Neural progenitor cell (in vitro differentiated cells): Measurements from ENCODE around the gene SIPA1. TPM values are rescaled to one million over a fixed set of nuclear protein-coding genes. Genes with fewer than 3 reads are reported as not detected.

Source experiments
- DNase-seq: peaks from one replicate; pipeline ENCODE4 v3.0.0-alpha.2; 2016; ENCODE audit warnings: low spot score
- H2AFZ ChIP-seq: fragments of 200-600 bp; sonication (generic); replicated peaks from 2 replicates; pipeline ENCODE4 v1.6.1; 2016; ENCODE audit warnings: antibody characterized with exemption
- H3F3A ChIP-seq: fragments of 200-600 bp; sonication (generic); 2 replicates; pipeline ENCODE4 v1.6.1; 2016; ENCODE audit warnings: antibody characterized with exemption, low read depth
- H3K27ac ChIP-seq: fragments of 200-600 bp; sonication (generic); 2 replicates; pipeline ENCODE4 v1.5.1; 2016; ENCODE audit warnings: mild to moderate bottlenecking
- H3K27me3 ChIP-seq: fragments of 200-600 bp; sonication (generic); 2 replicates; pipeline ENCODE4 v1.6.1; 2016; ENCODE audit warnings: mild to moderate bottlenecking, moderate library complexity
- H3K36me3 ChIP-seq: fragments of 200-600 bp; sonication (generic); 2 replicates; pipeline ENCODE4 v1.5.1; 2016
- H3K4me1 ChIP-seq: fragments of 200-600 bp; sonication (generic); 2 replicates; pipeline ENCODE4 v1.6.1; 2016; ENCODE audit warnings: mixed run types
- H3K4me2 ChIP-seq: fragments of 200-600 bp; sonication (generic); 2 replicates; pipeline ENCODE4 v1.6.1; 2016
- H3K4me3 ChIP-seq: fragments of 200-600 bp; sonication (generic); 2 replicates; pipeline ENCODE4 v1.5.1; 2016
- H3K79me2 ChIP-seq: fragments of 200-600 bp; sonication (generic); 2 replicates; pipeline ENCODE4 v1.6.1; 2016; ENCODE audit warnings: low read depth
- H3K9ac ChIP-seq: fragments of 200-600 bp; sonication (generic); 2 replicates; pipeline ENCODE4 v1.6.1; 2016
- H3K9me3 ChIP-seq: fragments of 200-600 bp; sonication (generic); 2 replicates; pipeline ENCODE4 v1.5.1; 2016; ENCODE audit warnings: low read depth
- H4K20me1 ChIP-seq: fragments of 200-600 bp; sonication (generic); 2 replicates; pipeline ENCODE4 v1.6.1; 2016; ENCODE audit warnings: low read depth
- H3K27ac Mint-ChIP-seq: 3 replicates; pipeline ENCODE4 v1.8.0; 2021; ENCODE audit warnings: mixed read lengths
- H3K27me3 Mint-ChIP-seq: 2 replicates; pipeline ENCODE4 v1.8.0; 2022; ENCODE audit warnings: low read depth, mild to moderate bottlenecking, inconsistent platforms, moderate library complexity, mixed read lengths; ENCODE audit not compliant: insufficient read depth
- H3K36me3 Mint-ChIP-seq: 3 replicates; pipeline ENCODE4 v1.8.0; 2021; ENCODE audit warnings: mixed read lengths
- H3K4me1 Mint-ChIP-seq: 3 replicates; pipeline ENCODE4 v1.8.0; 2021; ENCODE audit warnings: mixed read lengths
- H3K4me3 Mint-ChIP-seq: 3 replicates; pipeline ENCODE4 v1.8.0; 2021; ENCODE audit warnings: mild to moderate bottlenecking, moderate library complexity, mixed read lengths
- H3K9me3 Mint-ChIP-seq: 3 replicates; pipeline ENCODE4 v1.8.0; 2020; ENCODE audit warnings: mixed read lengths
- CTCF ChIP-seq: fragments of 200-600 bp; sonication (generic); IDR thresholded peaks from 2 replicates; pipeline ENCODE4 v1.5.1; 2017; ENCODE audit warnings: antibody characterized with exemption, mild to moderate bottlenecking
- EZH2 ChIP-seq: fragments of 200-600 bp; sonication (generic); IDR thresholded peaks from 2 replicates; pipeline ENCODE4 v1.6.1; 2017; ENCODE audit warnings: antibody characterized with exemption, mild to moderate bottlenecking, moderate library complexity
- EZH2phosphoT487 ChIP-seq: fragments of 200-600 bp; sonication (generic); IDR thresholded peaks from 2 replicates; pipeline ENCODE4 v1.6.1; 2017; ENCODE audit warnings: antibody characterized with exemption
- total RNA-seq: library from RNA; depleted of rRNA; stranded (reverse); fragments of >200 nt; gene quantifications from 2 replicates; pipeline ENCODE4 v1.2.3, GENCODE V29; 2015; ENCODE audit warnings: low replicate concordance

SIPA1 gene
- total RNA-seq, 1 donor from 2014 or later, result 4.7 TPM

GRCh38 chr11:65692367-65692766 lies 54.5 kb downstream of the SIPA1 start:
- H3K4me3 Mint-ChIP-seq, result peak overlapping the region; percentile 2
- peak overlapping the region; percentile 86 for H2AFZ ChIP-seq

GRCh38 chr11:65695459-65696241 lies 57.7 kb downstream of the SIPA1 start:
- Histone ChIP-seq H3K4me1 (no peaks in the 10 kb centered on the region), H3K4me3 (no peak overlapping the region), H3K27me3 (peaks cover 6% of the 10 kb centered on the region), H3K9ac (no peak overlapping the region), H3F3A (peaks cover 4% of the 10 kb centered on the region), H3K79me2 (no peaks in the 10 kb centered on the region), H3K27ac (no peak overlapping the region), H3K36me3 (no peaks in the 10 kb centered on the region), H3K9me3 (no peaks in the 10 kb centered on the region), H3K4me2 (no peak overlapping the region), H4K20me1 (no peaks in the 10 kb centered on the region), H2AFZ (no peak overlapping the region)
- no peak for DNase-seq
- Mint-ChIP-seq H3K9me3 (peaks cover 7% of the 10 kb centered on the region), H3K4me1 (peaks cover 5% of the 10 kb centered on the region), H3K27me3 (peaks cover 13% of the 10 kb centered on the region), H3K36me3 (no peaks in the 10 kb centered on the region), H3K27ac (no peak overlapping the region), H3K4me3 (no peak overlapping the region)
- TF ChIP-seq CTCF (no peak), EZH2 (no peak), EZH2phosphoT487 (no peak)

More at GRCh38 chr11:65692367-65692766, 54.5 kb downstream of the SIPA1 start:
- Histone ChIP-seq H3K36me3 (no peaks in the 10 kb centered on the region), H3K4me1 (no peaks in the 10 kb centered on the region), H3K79me2 (no peaks in the 10 kb centered on the region), H3K27ac (no peak overlapping the region), H3K9ac (no peak overlapping the region), H4K20me1 (no peaks in the 10 kb centered on the region), H3F3A (peaks cover 4% of the 10 kb centered on the region), H3K9me3 (no peaks in the 10 kb centered on the region), H3K4me3 (no peak overlapping the region), H3K4me2 (no peak overlapping the region), H3K27me3 (no peaks in the 10 kb centered on the region)
- H3K27ac Mint-ChIP-seq, result peak overlapping the region; percentile 21
- no peak for DNase-seq
- H3K4me1 Mint-ChIP-seq, result peaks cover 9% of the 10 kb centered on the region
- peaks cover 9% of the 10 kb centered on the region for H3K27me3 Mint-ChIP-seq
- H3K36me3 Mint-ChIP-seq, result no peaks in the 10 kb centered on the region
- TF ChIP-seq EZH2, result no peak
- no peak for TF ChIP-seq EZH2phosphoT487
- TF ChIP-seq CTCF, result no peak
- no peaks in the 10 kb centered on the region for H3K9me3 Mint-ChIP-seq

GRCh38 chr11:65696802-65697552 lies 59.1 kb downstream of the SIPA1 start:
- H2AFZ ChIP-seq, result no peak overlapping the region
- TF ChIP-seq CTCF, result no peak
- TF ChIP-seq EZH2phosphoT487, result no peak
- no peak for TF ChIP-seq EZH2
- no peaks in the 10 kb centered on the region for H3K36me3 Mint-ChIP-seq
- no peaks in the 10 kb centered on the region for H4K20me1 ChIP-seq
- peaks cover 5% of the 10 kb centered on the region for H3K4me1 Mint-ChIP-seq
- H3K4me2 ChIP-seq, result no peak overlapping the region
- H3K36me3 ChIP-seq, result no peaks in the 10 kb centered on the region
- peaks cover 4% of the 10 kb centered on the region for H3F3A ChIP-seq
- H3K4me3 Mint-ChIP-seq, result peak overlapping the region; percentile 18
- no peaks in the 10 kb centered on the region for H3K79me2 ChIP-seq
- no peaks in the 10 kb centered on the region for H3K9me3 ChIP-seq
- H3K27me3 ChIP-seq, result peaks cover 8% of the 10 kb centered on the region
- H3K4me3 ChIP-seq, result no peak overlapping the region
- H3K27ac Mint-ChIP-seq, result no peak overlapping the region
- no peaks in the 10 kb centered on the region for H3K4me1 ChIP-seq
- H3K27me3 Mint-ChIP-seq, result peaks cover 15% of the 10 kb centered on the region
- H3K9me3 Mint-ChIP-seq, result peaks cover 7% of the 10 kb centered on the region
- no peak overlapping the region for H3K27ac ChIP-seq
- H3K9ac ChIP-seq, result no peak overlapping the region
- DNase-seq, result no peak
